Loucy (cell line): ENCODE data around the gene TRIM22.

Source experiments
- H2AFZ ChIP-seq: fragments of 200-600 bp; sonication (generic); 2 replicates; pipeline ENCODE4 v1.6.0; 2016; ENCODE audit warnings: antibody characterized with exemption, mild to moderate bottlenecking, low read length, moderate library complexity
- H3F3A ChIP-seq: fragments of 200-600 bp; 2 replicates; pipeline ENCODE4 v1.6.0; 2016; ENCODE audit warnings: antibody characterized with exemption, low read depth, mild to moderate bottlenecking
- H3K27me3 ChIP-seq: fragments of 200-600 bp; sonication (generic); 2 replicates; pipeline ENCODE4 v1.6.1; 2014; ENCODE audit warnings: low read length, mild to moderate bottlenecking; ENCODE audit not compliant: insufficient read depth, poor library complexity, severe bottlenecking
- H3K36me3 ChIP-seq: fragments of 200-600 bp; sonication (generic); 2 replicates; pipeline ENCODE4 v1.6.1; 2016; ENCODE audit warnings: low read length; ENCODE audit not compliant: insufficient read depth
- H3K4me1 ChIP-seq: fragments of 200-600 bp; sonication (generic); 2 replicates; pipeline ENCODE4 v1.5.1; 2014; ENCODE audit warnings: low read length, mild to moderate bottlenecking; ENCODE audit not compliant: insufficient read depth, poor library complexity, severe bottlenecking
- H3K4me2 ChIP-seq: fragments of 200-600 bp; sonication (generic); 2 replicates; pipeline ENCODE4 v1.6.0; 2014; ENCODE audit warnings: antibody characterized with exemption, low read length, low read depth, mild to moderate bottlenecking; ENCODE audit not compliant: poor library complexity, severe bottlenecking
- H3K4me3 ChIP-seq: fragments of 200-600 bp; sonication (generic); 2 replicates; pipeline ENCODE4 v1.5.1; 2014; ENCODE audit warnings: low read length, mild to moderate bottlenecking, mixed read lengths; ENCODE audit not compliant: poor library complexity, severe bottlenecking
- H3K79me2 ChIP-seq: fragments of 200-600 bp; sonication (generic); 2 replicates; pipeline ENCODE4 v1.6.1; 2014; ENCODE audit warnings: low read length; ENCODE audit not compliant: insufficient read depth
- H3K9ac ChIP-seq: fragments of 200-600 bp; sonication (generic); 2 replicates; pipeline ENCODE4 v1.6.0; 2014; ENCODE audit warnings: mild to moderate bottlenecking, low read depth, low read length, moderate library complexity; ENCODE audit not compliant: poor library complexity, severe bottlenecking
- H3K9me2 ChIP-seq: fragments of 200-600 bp; sonication (generic); replicated peaks from 2 replicates; pipeline ENCODE4 v1.6.1; 2016; ENCODE audit warnings: low read depth, low read length, mixed read lengths
- H3K9me3 ChIP-seq: fragments of 200-600 bp; sonication (generic); 2 replicates; pipeline ENCODE4 v1.6.1; 2014; ENCODE audit warnings: mild to moderate bottlenecking, antibody characterized with exemption, low read length, low read depth; ENCODE audit not compliant: insufficient read depth
- H4K20me1 ChIP-seq: fragments of 200-600 bp; sonication (generic); 2 replicates; pipeline ENCODE4 v1.6.0; 2014; ENCODE audit warnings: antibody characterized with exemption, low read length, mild to moderate bottlenecking; ENCODE audit not compliant: insufficient read depth, poor library complexity, severe bottlenecking
- EZH2phosphoT487 ChIP-seq: fragments of 200-600 bp; IDR thresholded peaks from 2 replicates; pipeline ENCODE4 v1.6.1; 2018; ENCODE audit warnings: antibody characterized with exemption, mild to moderate bottlenecking, moderate library complexity, borderline replicate concordance
- TF ChIP-seq, protein P1 (sequence below): fragments of 200-600 bp; sonication (generic); conservative IDR thresholded peaks from 2 replicates; pipeline ENCODE4 v1.5.1; 2014; ENCODE audit warnings: mild to moderate bottlenecking, antibody characterized with exemption, low read length

Gene TRIM22

DNA sequence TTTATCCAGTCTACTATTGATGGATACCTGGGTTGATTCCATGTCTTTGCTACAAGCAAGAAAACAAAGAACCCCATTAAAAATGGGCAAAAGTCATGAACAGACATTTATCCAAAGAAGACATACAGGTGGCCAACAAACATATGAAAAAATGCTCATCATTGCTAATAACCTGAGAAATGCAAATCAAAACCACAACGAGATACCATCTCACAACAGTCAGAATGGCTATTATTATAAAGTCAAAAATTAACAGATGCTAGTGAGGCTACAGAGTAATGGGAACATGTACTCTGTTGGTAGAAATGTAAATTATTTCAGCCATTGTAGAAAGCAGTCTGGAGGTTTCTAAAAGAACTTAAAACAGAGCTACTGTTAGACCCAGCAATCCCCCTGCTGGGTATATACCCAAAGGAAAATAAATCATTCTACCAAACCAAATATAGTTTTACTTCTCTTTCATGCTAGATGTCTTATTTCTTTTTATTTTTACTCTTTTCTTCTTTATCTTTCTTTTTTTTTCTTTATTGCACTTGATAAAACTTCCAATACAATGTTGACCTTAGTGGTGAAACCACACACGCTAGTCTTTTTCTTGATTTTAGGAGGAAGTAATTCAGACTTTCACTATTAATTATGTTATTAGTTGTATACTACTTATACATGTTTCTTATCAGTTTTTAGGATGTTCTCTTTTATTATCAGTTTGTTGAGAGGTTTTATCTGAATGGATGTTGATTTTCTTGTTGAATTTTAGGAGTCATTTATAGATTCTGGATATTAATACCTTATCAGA is 14.3 kb downstream of the TRIM22 start:
- no peaks in the 10 kb centered on the region for H3F3A ChIP-seq
- no peaks in the 10 kb centered on the region for H3K27me3 ChIP-seq
- no peak overlapping the region for H2AFZ ChIP-seq
- no peaks in the 10 kb centered on the region for H3K9me2 ChIP-seq
- H4K20me1 ChIP-seq = no peaks in the 10 kb centered on the region
- no peak overlapping the region for H3K9ac ChIP-seq
- no peaks in the 10 kb centered on the region for H3K79me2 ChIP-seq
- H3K4me3 ChIP-seq = no peak overlapping the region
- no peaks in the 10 kb centered on the region for H3K9me3 ChIP-seq
- H3K36me3 ChIP-seq = no peaks in the 10 kb centered on the region; the same call in 1 of the 2 replicates
- TF ChIP-seq EZH2phosphoT487 = no peak
- TF ChIP-seq, protein P1, sequence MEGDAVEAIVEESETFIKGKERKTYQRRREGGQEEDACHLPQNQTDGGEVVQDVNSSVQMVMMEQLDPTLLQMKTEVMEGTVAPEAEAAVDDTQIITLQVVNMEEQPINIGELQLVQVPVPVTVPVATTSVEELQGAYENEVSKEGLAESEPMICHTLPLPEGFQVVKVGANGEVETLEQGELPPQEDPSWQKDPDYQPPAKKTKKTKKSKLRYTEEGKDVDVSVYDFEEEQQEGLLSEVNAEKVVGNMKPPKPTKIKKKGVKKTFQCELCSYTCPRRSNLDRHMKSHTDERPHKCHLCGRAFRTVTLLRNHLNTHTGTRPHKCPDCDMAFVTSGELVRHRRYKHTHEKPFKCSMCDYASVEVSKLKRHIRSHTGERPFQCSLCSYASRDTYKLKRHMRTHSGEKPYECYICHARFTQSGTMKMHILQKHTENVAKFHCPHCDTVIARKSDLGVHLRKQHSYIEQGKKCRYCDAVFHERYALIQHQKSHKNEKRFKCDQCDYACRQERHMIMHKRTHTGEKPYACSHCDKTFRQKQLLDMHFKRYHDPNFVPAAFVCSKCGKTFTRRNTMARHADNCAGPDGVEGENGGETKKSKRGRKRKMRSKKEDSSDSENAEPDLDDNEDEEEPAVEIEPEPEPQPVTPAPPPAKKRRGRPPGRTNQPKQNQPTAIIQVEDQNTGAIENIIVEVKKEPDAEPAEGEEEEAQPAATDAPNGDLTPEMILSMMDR = no peak
- H3K4me1 ChIP-seq = no peaks in the 10 kb centered on the region
- no peak overlapping the region for H3K4me2 ChIP-seq

- no peaks in the 10 kb centered on the region for H3K27me3 ChIP-seq
- no peaks in the 10 kb centered on the region for H3K79me2 ChIP-seq
- H3K4me3 ChIP-seq = no peak overlapping the region
- no peaks in the 10 kb centered on the region for H3K4me1 ChIP-seq
- no peaks in the 10 kb centered on the region for H3K9me3 ChIP-seq
- TF ChIP-seq, protein P1 = no peak
- no peak for TF ChIP-seq EZH2phosphoT487
- H2AFZ ChIP-seq = no peak overlapping the region
- H4K20me1 ChIP-seq = no peaks in the 10 kb centered on the region
- no peak overlapping the region for H3K4me2 ChIP-seq
- no peaks in the 10 kb centered on the region; the same call in 1 of the 2 replicates for H3K36me3 ChIP-seq
- no peak overlapping the region for H3K9ac ChIP-seq
- no peaks in the 10 kb centered on the region for H3F3A ChIP-seq
- H3K9me2 ChIP-seq = no peaks in the 10 kb centered on the region
Measured at GRCh38 chr11:5705688-5706087, 16.1 kb downstream of the TRIM22 start.

- H3K36me3 ChIP-seq = no peaks in the 10 kb centered on the region; the same call in 1 of the 2 replicates
- H3K9me3 ChIP-seq = no peaks in the 10 kb centered on the region
- H3K27me3 ChIP-seq = no peaks in the 10 kb centered on the region
- no peak overlapping the region for H2AFZ ChIP-seq
- H4K20me1 ChIP-seq = no peaks in the 10 kb centered on the region
- no peaks in the 10 kb centered on the region for H3F3A ChIP-seq
- H3K4me3 ChIP-seq = no peak overlapping the region
- TF ChIP-seq EZH2phosphoT487 = no peak
- TF ChIP-seq, protein P1 = peak; percentile 56
- no peaks in the 10 kb centered on the region for H3K4me1 ChIP-seq
- no peaks in the 10 kb centered on the region for H3K9me2 ChIP-seq
- no peak overlapping the region for H3K4me2 ChIP-seq
- no peak overlapping the region for H3K9ac ChIP-seq
- no peaks in the 10 kb centered on the region for H3K79me2 ChIP-seq
Measured at GRCh38 chr11:5712507-5712906, 22.9 kb downstream of the TRIM22 start.
